NK-92 (cell line): Measurements from ENCODE around the gene HABP4.

Source experiments
- DNase-seq: peaks from one replicate; lab custom pipeline; 2025; ENCODE audit not compliant: unreplicated experiment; lab: John Stamatoyannopoulos, UW

Gene HABP4

GRCh38 chr9:96449845-96450612 lies at the start of gene HABP4:
TSS of gene HABP4 (plus strand) at chr9:96450169. CDS start at chr9:96450280, 111 bp downstream.
- peak; percentile 57 for DNase-seq

DNA sequence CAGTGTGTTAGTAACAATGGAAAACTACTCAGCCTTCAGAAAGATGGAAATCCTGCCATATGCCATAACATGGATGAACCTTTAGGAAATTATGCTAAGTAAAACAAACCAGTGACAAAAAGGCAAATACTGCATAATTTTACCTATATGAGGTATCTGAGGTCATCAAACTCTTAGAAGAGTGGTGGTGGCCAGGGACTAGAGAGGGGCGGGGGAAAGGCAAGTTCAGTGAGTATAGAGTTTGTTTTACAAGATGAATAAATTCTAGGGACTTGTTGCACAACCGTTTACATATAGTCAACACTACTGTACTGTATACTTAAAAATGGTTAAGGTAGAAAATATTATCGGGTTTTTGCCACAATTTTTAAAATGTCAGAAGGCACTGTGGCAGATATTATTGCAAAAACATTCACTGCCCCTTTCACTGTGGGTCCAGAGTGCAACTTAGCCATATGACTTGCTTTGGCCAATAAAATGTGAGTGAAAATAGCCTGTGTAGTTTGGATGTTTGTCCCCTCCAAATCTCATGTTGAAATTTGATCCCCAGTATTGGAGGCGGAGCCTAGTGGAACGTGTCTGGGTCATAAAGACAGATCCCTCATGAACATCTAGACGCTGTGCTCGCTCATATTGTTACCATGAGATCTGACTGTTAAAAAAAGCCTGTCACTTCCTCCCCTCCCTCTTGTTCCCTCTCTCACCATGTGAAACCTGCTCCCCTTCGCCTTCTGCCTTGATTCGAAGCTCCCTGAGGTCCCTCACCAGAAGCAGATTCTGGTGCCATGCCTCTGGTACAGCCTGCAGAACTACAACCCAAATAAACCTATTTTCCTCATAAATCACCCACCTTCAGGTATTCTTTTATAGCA lies 41.3 kb upstream of the HABP4 start:
- DNase-seq = no peak

DNA sequence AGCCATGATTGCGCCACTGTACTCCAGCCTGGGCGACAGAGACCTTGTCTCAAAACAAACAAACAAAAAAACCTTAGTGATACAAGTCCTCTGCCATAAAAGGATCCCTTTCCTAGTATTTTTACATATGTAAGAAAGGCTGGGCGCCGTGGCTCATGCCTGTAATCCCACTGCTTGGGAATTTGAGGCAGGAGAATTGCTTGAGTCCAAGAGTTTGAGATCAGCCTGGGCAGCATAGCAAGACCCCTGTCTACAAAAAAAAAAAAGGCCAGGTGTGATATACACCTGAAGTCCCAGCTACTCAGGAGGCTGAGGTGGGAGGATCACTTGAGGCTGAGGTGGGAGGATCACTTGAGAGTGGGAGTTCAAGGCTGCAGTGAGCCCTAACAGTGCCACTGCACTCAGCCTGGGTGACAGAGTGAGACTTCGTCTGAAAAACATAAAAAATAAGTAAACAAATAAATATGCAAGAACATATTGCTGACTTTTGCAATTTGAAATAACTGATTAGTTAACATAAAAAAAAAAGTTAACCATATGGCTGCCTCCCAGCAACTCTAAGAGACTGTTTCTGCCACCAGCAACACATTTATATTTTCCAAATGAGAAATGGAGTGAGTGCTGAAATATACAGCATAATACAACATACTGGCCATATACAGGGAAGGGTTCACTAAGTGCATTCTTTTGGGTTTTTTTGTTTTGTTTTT lies 38.7 kb upstream of the HABP4 start:
- DNase-seq = no peak

DNA sequence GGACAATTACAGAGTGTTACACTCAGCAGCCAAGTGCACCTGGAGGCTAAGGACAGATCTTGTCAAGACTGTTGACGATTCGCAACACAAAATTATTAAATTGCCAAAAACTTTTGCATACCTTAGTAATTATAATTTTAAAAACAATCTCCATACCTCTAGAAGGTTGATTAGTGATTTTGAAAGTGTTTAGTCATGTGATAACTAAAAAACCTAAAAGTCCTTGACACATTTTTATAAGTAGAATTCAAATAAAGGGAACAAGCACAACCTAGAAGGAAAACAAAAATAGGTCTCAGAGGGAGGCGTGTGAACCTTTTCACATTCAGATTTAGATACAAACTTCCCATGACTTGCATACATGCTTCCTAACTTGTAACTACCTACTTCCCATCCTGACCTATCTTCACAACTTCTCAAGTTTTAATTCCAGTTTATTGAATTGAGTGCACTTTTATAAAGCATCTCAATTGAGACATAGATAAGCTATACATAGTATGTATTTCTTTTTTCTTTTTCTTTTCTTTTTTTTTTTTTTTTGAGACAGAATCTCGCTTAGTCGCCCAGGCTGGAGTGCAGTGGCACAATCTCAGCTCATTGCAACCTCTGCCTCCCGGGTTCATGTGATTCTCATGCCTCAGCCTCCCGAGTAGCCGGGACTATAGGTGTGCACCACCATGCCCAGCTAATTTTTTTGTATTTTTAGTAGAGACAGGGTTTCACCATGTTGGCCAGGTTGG lies 37.6 kb upstream of the HABP4 start:
- DNase-seq = no peak

DNA sequence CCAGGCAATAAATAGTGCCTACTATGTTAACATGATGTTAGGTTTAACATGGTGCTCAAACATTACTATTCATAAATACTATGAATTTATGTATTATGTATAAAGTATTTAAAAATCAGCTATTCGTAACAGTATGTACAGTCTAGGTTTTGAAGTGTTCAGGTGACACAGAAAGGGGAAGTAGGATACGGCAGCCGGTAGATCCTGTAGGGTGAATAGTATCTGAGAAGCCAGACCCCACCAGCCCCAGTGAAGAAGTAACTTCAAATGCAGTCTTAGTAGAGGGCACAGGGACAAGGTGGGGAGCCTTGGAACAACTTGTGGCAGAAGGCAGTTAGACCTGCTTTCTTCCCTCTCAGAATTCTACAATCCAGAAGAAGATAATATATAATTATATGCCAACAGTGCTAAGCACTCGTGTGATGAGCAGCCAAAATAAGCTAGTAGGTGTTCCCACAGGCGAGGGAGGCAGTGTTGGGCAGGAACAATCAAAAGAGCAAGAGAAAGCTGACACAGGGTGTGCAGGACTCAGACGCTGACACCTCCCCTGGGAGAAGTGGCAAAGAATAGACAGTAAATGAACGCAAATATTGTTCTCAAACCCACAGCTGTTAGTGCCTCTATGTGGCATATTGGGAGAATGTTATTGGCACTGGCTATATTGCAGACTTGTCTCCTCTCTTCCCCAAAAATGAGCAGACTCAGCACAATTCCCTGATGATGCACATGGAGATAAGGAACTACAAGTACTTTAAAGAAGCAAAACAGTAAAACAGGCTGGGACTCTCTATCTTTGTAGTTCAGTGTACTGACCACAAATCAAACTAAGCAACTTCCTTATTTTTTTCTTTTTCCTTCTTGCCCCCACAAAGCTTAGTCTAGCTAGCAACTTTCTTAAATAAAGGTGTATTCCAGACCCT lies 36.4 kb upstream of the HABP4 start:
- DNase-seq = no peak

DNA sequence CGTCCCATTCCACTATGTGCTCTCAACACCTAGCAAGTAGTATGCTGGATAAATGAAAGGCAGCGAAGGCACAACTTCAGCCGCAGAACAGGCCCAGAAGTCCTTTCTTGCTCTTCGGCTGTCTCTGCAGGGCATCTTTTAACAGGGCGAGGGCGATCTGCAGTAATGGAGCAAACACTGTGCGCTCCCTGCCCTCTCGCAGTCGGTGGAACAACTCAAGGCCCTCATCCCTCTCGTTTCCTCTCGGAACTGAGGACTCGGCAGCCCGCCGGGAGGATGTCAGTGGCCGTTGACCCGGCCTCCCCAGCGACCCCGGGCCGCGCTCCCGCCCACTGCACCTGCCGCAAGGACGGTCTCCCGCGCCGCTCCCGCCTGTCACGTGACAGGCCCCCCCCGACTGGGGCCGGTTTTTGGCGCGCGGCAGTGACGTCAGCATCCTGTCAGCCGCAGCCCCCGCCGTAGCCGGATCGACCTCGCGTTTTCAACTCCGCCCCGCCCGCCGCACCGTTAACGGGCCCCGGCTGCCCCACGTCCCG lies 32.9 kb upstream of the HABP4 start:
- peak; percentile 43 for DNase-seq

GRCh38 chr9:96417661-96418082 lies 32.3 kb upstream of the HABP4 start:
- no peak for DNase-seq

DNA sequence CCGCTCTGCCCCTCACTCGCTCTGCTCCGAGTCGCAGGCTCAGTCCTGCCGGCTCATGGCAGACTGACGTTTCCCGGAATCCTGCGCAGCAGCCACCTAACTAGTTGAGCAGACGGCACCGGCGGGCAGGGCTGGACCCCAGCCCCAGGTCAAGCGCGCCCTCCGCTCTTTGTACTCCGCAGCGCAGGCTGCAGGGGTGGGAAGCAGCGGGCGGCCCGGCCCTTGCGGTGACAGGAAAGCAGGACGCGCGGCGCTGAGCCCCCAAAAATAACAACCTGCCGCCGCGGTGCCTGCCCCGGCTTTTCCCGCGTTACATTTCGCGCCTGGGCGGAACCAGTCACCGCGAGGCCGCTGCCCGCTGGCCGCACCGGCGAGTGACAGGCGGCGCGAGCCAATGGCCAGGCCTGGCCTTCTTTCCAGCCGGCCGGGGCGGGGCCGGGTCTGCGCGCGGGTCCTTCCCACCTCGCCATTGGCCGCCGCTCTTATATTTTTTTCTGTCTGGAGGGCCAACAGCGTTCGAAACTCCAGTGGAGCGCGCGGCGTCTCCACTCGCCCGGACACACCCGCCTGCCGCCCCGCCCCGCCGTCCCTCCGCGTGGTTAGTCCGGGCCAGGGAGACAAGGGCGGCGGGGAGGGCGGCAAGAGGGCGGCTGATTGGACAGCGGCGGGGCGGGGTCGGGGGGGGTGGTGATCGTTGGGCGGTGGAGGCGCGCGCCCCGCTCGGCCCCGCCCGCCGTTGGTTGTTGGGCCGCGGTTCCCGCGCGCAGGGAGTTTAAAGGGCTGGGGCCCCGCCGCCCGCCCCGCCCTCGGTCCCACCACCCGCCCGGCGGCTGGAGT lies 31.7 kb upstream of the HABP4 start, which contains the start of gene ZNF367:
Gene ZNF367 (minus strand): TSS at position 288 of the 837 bp plus-strand sequence. CDS start 338 bp downstream, outside the sequence.
- DNase-seq = peak; percentile 33

GRCh38 chr9:96418920-96419690 lies 30.9 kb upstream of the HABP4 start:
- DNase-seq = no peak

GRCh38 chr9:96419691-96419969 lies 30.3 kb upstream of the HABP4 start:
- no peak for DNase-seq

DNA sequence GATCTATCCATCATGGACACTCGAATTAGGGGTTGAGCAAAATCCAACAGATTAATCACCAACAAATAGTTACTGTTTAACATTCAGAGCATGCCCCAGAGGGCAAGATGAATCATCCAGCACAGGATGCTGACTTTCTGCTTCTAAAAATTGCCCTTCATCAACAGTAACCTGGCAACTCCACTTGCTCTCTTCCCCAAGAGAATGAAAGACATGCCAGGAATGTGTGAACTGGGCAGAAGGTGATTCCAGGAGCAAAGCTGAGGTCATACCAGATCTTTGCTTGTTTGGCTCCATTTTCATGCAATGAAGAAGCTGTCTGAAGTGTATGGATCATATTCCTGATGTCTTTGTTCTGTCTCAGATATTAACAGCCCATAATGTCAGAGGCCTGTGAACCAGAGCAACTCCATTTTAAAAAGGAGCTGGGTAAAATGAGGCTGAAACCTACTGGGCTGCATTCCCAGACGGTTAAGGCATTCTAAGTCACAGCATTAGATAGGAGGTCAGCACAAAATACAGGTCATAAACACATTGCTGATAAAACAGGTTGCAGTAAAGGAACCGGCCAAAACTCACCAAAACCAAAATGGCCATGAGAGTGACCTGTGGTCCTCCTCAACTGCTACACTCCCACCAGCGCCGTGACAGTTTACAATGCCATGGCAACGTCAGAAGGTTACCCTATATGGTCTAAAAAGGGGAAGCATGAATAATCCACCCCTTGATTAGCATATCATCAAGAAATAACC lies 29.3 kb upstream of the HABP4 start:
- DNase-seq = no peak

DNA sequence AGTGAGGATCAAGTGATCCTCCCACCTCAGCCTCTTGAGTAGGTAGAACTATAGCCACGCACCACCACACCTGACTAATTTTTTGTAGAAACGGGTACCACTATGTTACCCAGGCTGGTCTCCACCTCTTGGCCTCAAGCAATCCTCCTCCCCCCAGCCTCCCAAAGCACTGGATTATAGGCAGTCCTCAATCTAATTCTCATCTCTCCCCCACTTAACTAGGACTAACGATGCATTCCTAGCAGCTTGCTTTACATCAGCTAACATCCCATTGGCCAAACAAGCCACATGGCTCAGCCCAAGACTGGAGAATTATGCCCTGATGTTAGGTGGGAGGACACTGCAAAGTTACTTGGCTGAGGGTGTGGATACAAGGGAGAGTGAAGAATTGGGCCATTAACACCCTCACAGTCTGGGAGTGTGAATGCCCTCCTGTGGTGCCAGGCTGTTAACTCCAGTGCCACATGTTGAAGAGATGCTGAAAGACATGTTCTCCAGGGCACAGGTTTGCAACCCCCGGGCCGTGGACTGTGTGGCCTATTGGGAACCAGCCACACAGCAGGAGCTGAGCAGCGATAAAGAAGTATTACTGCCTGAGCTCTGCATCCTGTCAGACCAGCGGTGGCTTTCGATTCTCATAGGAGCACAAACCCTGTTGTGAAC lies 26.5 kb upstream of the HABP4 start:
- DNase-seq = no peak

DNA sequence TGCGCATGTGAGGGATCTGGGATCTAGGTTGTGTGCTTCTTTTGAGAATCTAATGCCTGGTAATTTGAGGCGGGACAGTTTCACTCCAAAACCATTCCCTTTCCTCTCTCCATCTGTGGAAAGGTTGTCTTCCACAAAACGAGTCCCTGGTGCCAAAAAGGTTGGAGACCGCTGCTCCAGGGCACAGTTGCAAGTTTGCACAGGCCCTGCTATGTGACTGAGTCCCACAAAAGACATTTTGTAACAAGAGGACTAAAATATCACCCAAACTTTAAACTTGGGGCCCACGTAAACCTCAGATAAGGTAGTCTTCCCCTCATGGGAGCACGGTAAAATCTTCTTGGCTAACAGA lies 26.0 kb upstream of the HABP4 start:
- DNase-seq = no peak

DNA sequence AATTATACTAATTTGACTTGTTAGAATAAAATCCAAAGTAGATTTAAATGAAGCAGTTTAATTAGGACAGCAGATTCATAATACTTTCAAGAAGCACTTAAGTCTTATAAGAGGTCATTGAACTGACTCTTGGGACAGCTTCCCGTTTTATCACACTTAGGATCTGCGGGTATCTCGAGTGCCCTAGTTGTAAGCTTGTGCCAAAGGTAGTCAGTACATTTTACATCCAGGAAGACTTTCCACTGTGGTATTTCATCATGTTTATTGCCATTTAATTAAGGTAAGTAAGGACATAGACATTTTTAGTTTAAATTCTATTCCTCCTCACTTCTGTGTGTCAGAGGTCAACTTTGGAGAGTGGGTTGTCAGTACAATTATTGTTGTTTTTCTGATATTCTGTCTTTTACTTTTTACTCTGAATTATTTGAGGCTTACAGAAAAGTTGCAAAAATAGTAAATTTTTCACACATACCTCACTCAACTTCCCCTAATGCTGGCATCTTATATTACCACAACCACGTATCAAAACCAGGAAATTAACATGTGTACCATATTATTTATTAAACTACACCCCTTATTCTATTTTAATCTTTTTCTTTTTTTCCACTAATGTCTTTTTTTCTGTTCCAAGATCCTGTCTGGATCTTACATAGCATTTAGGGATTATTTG lies 24.3 kb upstream of the HABP4 start:
- no peak for DNase-seq

GRCh38 chr9:96429732-96430131 lies 20.2 kb upstream of the HABP4 start:
- DNase-seq = no peak

- no peak for DNase-seq
Measured at GRCh38 chr9:96430377-96430776, 19.6 kb upstream of the HABP4 start.
